ENCODE data around the gene ADNP2.

ADNP2 gene

GRCh38 chr18:80108739-80109675 lies at the start of gene ADNP2:
Gene ADNP2, plus strand, starts transcription at chr18:80109262. Its CDS starts 8,281 bp downstream, at chr18:80117543.
- no peak for TF ChIP-seq CTCF (IDR thresholded peaks at IDR 0.05; ENCODE audit: extremely low read depth, insufficient read depth, missing control alignments)
- in situ Hi-C loops (cut with MboI; ENCODE audit: low pct_unique_long_range_greater_than_20kb, low sequenced_read_pairs, unreplicated experiment): no loop called here
- DNase-seq (ENCODE audit: low spot score): peak; percentile 88

DNA sequence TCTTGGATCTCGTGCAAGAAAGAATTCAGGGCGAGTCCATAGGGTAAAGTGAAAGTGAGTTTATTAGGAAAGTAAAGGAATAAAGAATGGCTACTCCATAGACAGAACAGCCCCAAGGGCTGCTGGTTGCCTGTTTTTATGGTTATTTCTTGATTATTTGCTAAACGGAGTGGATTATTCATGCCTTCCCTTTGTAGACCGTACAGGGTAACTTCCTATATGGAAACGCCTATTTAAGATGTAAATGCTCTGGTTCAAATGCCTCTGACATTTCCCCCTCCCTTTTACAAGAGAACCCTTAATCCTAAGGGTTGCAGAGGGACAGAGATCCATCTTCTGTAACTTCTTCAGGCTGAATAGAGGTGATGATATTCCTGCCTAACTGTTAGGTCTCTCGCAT lies 49.1 kb upstream of the ADNP2 start:
- no peak for TF ChIP-seq CTCF (IDR thresholded peaks at IDR 0.05; ENCODE audit: extremely low read depth, insufficient read depth, missing control alignments)
- no peak for DNase-seq (ENCODE audit: low spot score)
- in situ Hi-C loops (cut with MboI; ENCODE audit: low pct_unique_long_range_greater_than_20kb, low sequenced_read_pairs, unreplicated experiment): no loop called here

DNA sequence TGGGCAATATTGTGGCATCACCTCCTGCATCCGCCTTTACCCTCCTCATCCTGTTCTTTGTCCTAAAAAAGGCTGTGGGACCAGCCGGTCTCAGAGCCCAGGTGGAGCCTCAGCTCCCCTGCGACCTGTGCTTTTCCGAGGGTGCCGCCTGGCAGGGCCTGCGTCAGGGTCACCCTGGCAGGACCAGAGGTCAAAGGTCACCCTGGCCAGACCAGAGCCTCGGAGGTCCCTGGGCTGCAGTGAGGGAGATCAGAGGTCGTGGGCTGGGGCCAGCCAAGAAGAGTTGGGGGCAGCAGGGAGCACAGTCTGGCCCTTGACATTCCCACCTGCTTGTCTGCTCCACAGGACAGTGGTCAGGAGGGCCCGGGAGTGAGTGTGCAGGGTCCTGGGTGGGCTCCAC lies 43.4 kb upstream of the ADNP2 start:
- DNase-seq (ENCODE audit: low spot score): no peak
- in situ Hi-C loops (cut with MboI; ENCODE audit: low pct_unique_long_range_greater_than_20kb, low sequenced_read_pairs, unreplicated experiment): no loop called here
- no peak for TF ChIP-seq CTCF (IDR thresholded peaks at IDR 0.05; ENCODE audit: extremely low read depth, insufficient read depth, missing control alignments)

- in situ Hi-C loops (cut with MboI; ENCODE audit: low pct_unique_long_range_greater_than_20kb, low sequenced_read_pairs, unreplicated experiment): no loop called here
- no peak for TF ChIP-seq CTCF (IDR thresholded peaks at IDR 0.05; ENCODE audit: extremely low read depth, insufficient read depth, missing control alignments)
Measured at GRCh38 chr18:80067321-80067720, 41.7 kb upstream of the ADNP2 start.

GRCh38 chr18:80067897-80068296 lies 41.2 kb upstream of the ADNP2 start:
- no peak for TF ChIP-seq CTCF (IDR thresholded peaks at IDR 0.05; ENCODE audit: extremely low read depth, insufficient read depth, missing control alignments)
- in situ Hi-C loops (cut with MboI; ENCODE audit: low pct_unique_long_range_greater_than_20kb, low sequenced_read_pairs, unreplicated experiment): no loop called here
- DNase-seq (ENCODE audit: low spot score): no peak

More at GRCh38 chr18:80067321-80067720, 41.7 kb upstream of the ADNP2 start:
- DNase-seq (ENCODE audit: low spot score): no peak

GRCh38 chr18:80068571-80069272 lies 40.3 kb upstream of the ADNP2 start:
- no peak for TF ChIP-seq CTCF (IDR thresholded peaks at IDR 0.05; ENCODE audit: extremely low read depth, insufficient read depth, missing control alignments)
- in situ Hi-C loops (cut with MboI; ENCODE audit: low pct_unique_long_range_greater_than_20kb, low sequenced_read_pairs, unreplicated experiment): no loop called here
- no peak for DNase-seq (ENCODE audit: low spot score)
